Non-pigmented ciliary epithelial cell (primary cell): ENCODE results near the gene MCIDAS.

Experiments
- DNase-seq: peaks from one replicate; pipeline ENCODE4 v3.0.0-alpha.2; 2010; ENCODE audit warnings: low read depth

MCIDAS gene

DNA sequence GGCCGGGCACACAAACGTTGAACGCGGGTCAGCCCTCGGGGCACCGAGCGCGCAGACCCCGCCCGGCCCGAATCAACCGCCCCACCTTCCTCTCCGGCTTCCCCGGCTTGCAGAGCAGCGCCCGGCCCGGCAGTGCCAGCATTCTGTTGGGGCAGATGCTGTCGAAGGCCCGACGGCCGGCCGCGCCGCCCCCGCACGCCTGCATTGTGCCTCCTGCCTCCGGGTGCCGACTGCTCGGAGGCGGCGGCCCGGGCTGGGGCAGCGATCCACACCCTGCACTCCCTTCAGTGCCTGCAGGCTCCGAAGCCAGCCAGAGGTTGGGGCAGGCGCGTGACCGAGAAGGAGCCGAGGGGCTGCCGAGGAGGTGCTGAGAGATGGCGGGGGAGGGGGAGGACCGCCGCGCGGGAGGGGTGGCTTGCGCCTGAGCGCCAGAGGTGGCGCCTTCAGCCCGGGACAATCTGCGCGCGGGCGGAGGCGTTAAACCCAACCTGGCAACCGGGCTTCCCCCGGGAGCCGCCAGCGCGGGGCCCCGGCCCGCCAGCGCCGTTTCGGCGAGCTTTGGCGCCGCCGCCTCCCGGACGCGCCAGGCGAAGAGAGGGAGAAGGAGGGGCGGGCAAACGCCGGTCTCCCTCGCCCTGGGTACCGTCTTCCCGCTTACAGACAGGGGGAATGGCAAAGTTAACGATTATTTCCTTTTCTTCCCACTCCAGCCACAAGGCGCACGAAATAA lies at the start of gene MCIDAS:
Gene MCIDAS, minus strand, starts transcription at position 382 of the 730 bp plus-strand sequence. Its CDS starts 177 bp downstream, at position 205.
- DNase-seq, result no peak

DNA sequence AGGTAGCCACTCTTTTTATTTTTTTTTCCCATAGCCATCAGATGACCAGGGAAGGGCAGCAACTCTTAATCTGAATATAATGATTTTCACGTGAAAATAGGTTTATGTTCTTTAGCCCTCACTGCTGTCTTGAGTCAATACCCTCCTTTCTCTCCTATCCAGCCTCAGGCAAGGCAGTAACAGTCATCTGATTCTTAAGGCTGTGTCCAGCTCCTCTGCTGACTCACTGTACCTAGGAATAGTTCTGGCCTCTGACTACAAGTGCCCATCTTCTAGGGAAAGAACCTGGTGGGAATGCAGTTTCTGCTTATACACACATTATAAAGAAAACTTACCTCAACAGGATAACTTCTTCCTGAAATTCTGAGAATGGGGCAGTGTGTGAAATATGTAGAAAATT lies 49.7 kb upstream of the MCIDAS start:
- DNase-seq, result peak; percentile 24

DNA sequence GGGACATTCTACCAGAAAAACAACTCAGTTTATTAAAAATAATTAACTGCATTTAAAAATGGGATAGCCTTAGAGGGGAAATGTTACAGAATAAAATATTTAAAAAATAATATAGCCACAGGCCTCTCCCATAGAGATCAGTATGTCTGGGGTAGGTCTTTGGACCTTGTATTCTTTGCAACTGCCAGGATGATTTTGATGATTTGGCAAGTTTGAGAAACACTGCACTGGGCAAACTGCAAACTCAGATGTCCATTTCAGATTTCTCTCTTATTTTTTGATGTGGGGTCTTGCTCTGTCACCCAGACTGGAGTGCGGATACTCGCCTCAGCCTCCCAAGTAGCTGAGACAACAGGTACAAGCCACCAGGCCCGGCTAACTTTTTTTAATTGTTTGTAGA lies 31.2 kb upstream of the MCIDAS start:
- no peak for DNase-seq

DNA sequence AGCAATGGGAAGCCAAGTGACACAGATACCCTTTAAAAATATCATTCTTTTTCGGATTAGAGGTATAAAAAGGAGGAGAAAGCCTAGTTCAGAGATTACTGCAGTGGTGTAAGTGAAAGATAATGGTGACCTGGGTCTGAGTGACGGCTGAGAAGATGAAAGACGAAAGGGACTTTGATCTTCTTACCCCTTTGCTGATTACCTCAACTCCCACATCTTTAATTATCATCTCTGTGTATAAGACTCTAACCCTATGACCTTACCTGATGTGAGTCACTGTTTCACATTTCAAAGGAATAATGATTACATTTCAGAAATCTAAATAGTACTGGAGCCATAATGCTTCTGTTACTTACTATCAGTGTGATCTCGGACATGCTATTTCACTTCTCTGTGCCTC lies 27.7 kb upstream of the MCIDAS start:
- no peak for DNase-seq

DNA sequence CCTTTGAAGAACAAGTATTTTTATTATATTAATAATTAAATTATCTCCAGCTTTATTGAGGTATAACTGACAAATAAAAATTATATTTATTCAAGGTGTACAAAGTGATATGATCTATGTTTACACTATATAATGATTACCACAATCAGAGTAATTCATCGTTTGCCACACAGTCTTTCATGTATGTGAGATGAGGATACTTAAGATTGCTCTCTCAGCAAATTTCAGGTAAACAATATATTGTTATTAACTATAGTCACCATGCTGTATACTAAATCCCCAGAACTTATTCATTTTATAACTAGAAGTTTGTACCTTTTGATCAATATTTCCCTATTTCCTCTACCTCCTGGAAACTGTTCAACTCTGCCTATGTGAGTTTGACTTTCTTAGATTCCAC lies 22.9 kb upstream of the MCIDAS start:
- no peak for DNase-seq

DNA sequence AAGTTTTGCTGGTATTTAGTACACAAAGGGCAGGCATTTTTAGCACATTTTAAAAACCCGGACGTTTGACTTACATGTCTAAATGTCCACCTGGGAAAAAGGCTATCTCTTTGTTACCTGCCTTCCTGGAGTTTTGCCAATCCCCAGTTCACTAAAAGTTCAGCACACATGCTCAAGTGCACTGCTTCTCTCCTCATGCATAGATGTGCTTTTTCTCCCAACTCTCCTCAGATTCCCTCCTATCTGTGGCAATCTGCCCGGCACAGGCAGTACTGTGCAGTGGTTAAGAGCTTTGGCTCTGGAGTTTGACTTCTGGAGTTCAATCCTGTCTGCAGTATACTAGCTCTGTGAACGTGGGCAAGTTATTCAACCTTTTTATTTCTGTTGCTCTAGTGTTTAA lies 14.6 kb upstream of the MCIDAS start:
- no peak for DNase-seq

DNA sequence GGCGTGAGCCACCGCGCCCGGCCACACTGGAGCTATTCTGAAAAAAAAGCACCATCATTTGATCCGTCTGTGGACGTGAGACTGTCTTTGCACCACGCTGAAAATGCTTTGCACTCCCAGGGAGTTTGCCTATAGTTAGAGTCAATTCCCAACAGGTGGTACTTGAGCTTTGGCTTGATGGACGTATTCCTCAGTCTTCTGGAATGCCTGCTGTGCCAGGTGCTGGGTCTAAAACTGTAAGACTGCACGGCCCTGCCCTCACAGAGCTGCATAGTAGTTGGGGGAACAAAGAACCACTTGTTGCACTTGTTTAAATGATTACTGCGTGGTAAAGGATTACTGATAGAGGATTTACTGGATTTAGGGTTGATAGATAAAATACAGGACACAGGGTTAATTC lies 9.7 kb upstream of the MCIDAS start:
- no peak for DNase-seq

DNA sequence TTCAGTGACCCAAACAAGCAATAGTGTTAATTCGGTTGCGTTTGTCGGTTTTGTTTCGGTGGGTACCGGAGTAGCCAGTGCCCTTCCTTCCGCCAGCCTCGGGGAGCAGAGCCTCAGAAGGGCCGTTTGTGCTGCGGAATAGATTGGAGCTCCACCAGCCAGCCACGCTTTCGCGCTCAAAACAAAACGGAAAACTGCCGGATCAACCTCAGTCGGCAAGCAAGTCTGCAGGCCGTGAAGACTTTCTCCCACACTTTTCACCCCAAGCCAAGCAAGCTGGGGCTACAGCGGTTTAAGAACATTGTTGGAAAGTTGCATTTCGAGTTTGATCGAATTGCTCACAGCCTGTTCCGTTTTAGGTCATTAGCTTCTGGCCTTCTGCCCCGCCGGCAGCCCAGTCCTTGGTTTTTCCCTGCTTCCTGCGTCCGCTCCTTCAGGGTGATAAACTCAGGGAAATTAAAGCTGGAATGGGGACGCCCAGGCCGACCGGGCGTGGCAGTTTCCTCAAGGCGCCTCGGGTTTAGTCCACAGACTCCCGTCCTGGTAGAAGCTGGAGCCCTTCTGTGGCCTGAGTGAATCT lies 7.1 kb upstream of the MCIDAS start:
- DNase-seq, result no peak

DNA sequence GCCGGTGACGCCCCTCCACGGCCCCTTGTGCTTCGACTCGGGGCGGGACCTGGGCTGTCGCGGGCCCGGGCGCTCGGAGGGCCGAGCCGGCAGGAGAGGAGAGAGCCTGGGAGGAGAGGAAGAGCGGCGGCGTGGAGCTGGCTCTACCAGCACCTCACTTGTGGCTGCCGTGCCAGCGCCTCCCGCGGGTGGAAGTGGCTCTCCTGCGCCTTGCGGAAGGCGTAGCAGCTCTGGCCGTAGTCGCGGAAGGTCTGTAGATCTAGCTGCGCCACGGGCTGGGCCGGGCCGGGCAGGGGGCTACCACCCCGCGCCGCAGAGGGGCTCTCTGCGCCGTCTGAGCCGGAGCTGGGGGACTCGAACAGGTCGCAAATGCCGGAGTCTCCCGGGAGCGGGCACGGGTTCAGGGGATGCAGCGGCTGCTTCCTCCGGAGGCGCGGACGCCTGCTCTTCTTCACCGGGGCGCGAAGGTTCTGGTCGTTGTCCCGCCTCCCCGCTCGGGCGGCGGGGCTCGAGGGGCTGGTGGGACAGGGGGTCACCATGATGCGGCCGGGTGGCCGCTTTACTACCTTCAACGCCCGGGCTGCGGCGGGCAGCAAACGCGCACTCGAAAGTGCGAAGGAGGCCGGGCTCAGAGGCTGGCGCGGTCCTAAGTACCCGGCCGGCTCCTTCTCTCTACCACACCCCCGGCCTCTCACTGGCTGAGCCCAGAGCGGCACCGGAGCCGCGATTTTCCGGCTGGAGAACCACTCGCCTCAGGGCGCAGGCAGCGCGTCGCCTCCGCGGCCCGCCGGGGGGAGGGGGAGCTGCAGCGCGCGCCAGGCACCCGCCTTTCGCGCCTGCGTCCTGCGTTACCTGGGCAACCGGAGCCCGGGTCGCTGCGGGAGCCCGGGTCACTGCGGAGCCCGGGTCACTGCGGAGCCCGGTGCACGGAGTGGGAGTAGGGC lies 6.1 kb upstream of the MCIDAS start, which contains the start of gene CCNO:
Gene CCNO, minus strand, starts transcription at position 624 of the 944 bp plus-strand sequence. Its CDS starts 85 bp downstream, at position 539.
- DNase-seq, result peak; percentile 35

DNA sequence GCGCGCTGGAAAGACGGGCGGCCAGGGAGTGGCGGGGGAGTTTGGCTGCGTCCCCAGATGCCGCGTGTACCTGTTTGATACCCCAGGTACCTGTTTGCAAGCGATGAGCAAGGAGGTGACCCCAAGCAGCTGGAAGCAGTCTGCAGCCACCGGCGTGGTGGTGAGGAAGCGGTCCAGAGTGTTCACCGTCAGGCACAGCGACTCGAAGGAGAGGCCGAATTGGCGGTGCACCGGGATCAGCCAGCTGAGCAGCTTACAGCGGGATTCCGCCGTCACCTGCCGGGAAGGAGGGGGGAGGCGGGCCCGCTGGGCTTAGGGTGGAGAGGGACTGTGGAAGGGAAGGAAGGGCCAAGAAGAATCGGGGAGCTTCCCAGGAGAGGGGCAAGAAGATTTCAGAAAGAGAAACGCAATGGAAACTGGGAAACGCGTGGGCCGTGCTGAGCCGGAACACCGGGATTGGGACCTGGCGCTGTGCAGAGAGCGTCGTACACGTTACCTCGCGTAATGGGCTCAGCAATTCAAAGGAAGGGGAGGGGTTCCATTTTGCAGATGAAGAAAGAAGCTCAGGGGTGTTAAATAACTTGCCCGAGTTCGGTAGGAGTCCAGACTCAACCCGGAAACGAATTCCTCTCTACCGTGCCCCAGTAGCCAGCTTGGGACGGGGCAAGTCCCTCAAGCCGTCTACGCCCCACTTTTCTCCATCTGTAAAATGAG lies 5.3 kb upstream of the MCIDAS start:
- no peak for DNase-seq

DNA sequence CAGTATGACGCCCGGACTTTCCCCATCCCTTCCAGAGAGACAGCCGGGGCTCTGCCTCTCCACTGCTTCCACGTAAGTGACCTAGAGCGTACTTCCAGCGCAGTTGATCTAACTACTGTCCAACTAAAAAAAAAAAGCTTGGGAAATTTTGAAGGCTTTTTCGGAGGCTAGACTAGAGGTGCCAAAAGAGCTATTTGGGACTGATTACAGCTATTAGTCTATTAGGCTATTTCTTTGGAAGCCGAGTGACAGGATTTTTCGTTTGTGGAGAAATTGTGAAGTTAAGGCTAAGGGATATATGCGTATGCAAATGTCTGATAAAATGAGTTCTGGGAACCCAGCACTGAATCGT lies 4.8 kb upstream of the MCIDAS start:
- no peak for DNase-seq

DNA sequence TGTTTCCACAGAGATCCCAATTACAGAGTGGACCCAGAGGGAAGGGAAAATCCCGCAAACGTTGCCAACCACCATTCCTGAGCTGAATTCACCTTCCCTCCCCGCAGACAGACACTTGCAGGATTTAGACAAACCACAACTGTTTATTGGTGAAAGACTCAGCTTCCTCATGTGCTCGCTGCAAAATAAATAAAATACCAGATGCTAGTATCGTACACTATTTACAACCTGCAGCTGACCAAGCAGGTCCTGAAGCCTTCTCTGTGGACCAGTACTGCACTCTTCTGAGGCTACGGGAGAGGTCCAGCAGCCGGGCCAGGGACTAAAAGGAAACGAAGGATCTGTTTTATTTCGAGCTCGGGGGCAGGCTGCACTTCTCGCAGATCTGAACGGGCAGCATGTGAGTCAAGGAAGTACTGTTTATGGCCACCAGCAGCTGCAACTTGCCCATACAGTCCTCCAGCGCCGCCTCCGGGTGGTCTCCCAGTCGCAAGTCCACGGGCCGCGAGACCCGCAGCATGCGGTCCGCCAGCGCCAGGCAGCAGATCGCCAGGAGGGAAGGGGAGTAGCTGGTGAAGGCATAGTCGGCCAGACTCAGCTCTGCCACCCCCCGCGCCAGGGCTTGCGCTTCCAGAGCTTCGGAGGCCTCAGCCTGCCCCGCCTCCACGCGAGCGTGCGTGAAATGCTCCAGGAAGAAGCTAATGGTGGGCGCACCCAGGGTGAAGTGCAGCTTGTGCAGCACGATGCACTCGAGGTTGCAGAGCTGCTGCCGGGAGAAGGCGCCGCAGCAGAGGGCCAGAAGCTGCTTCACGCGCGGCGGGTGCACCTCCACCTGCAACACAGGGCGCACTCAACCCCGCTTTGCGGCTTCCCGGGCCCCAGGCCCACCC lies 4.2 kb upstream of the MCIDAS start:
- no peak for DNase-seq

DNA sequence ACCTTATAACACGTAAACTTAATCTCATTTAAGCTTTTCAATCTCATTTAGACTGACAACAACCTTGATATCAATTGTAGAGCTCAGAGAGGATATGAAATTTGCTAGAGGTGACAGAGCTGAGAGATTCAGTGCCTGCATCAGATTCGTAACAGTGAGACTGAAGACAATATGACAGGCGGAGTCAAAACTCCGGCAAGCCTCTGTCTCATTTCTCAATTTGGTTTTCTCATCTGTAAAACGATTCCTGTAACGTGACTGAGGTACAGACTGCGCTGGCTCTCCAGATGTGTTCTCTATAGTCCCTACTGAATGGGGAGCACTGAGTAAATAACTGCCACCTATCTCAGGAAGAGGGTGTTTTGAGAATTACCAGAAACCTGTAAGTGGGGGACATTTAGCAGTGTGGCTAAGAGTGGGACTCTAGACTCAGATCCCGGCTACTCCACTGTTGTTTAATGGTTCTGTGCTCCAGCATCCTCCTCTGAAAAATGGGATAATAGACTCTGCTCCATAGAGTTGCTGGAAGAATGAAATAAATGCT lies 3.0 kb upstream of the MCIDAS start:
- DNase-seq, result no peak

DNA sequence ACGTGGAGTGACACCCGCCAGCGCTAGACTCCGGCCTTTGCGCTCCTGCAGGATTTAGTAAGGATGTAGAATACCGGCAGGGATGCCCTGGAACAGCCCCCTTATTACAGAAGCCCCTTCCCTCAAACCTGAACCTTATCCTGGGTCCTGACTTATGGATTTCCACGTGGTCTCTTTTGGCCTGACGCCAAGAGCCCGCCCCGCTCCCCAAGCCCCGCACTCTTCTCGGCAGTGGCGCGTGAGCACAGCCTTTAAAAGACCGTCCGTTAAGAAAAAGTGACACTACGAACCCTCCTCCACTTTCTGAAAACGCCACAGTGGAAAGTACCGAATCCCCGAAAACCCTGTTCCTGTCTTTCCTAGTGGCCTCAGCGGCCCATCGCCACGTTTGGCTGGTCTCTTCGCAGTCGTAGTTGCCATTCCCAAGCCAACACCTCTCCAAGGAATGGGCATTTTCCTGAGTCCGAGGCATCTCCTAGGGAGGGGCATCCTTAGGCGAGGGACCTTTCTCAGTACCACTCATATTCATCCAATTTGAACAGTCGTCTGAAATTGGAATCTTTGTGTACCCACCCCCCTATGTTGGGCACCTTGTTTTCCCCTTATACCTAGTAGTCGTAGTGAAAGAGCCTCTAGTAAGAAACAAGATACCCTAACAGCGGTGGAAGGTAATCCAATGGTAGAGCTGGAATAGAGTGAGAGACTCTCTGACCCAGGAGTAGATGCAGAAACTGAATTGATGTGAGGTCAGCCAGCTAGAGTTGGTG lies 732 bp upstream of the MCIDAS start:
- no peak for DNase-seq

DNA sequence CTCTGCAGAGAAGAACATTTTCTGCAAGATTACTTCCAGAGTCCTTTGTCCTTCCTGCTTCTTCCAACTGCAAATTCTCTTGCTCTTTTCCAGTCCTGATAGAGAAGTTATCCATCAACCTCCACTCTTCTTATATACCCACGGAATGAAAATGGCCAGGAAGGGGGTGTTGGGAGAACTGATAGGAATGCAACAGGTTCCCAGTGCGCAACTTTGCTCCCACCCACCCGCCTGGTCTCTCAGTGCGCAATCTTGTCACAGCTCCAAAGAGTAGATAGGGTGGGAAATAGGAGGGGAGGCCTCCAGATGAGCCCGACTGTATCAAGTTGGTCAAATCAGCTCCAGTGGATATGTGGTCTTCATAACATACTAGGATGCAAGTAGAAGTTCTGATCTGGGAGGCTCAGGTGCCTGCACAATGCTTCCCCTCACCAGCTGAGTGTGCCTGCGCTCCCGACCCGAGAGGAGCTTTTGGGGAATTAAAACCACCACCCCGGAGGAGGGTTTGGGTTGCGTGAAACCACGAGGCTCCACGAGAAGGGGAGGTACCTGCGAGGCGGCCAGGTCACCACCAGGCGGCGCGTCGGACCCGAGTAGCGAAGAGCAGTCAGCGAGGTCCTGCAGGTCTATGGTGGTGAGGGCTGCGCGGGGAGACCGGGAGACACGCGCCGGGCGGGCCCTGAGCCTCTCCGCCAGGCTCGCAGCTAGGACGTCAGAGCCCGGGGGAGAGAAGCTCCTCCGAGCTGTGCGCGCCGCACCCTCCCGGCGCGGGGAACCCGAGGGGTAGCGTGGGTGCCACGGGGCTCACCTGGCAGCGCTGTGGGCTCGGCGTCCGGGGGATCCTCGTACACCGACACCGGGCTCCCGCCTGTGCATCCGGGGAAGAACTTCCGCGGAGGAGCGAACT lies 835 bp downstream of the MCIDAS start:
- no peak for DNase-seq

DNA sequence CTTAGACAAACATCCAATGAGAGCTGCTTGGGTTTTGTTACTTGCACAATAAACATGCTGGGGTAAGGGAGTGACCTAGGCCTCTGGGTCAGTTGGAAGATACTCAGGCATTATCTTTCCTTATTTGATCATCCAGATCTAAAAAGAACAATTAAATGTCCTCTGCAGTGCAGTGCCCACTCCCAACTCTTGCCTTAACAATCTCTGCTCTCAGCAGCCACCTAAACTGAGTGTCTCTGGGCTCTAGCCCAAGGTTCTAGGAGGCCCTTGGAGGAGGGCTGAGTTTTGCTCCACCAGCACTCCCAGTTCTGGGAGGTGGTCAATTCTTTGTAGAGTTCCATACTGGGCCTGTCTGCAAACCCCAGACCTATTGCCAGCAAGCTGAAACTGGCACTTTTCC lies 1.8 kb downstream of the MCIDAS start:
- no peak for DNase-seq

DNA sequence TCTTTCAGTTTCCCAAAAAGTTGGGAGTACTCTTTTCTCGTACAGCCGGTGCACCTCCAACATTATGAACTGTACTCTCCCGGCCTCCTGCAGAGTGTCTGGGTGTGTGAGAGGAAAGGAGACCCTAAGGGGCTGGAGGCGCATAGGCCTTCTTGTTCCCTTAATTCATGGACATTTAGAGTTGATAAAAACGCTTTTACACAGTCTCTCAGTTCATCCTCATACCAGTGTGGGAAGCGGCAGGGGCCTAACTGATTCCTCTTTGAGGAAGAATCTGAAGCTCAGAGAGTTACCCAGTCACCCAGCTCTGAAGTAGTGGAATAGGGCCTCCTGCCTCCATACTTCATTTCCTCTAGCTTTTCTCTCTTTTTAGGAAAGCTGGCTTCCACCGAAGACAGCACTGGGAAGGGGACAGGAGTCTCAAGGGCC lies 3.3 kb downstream of the MCIDAS start:
- DNase-seq, result no peak

DNA sequence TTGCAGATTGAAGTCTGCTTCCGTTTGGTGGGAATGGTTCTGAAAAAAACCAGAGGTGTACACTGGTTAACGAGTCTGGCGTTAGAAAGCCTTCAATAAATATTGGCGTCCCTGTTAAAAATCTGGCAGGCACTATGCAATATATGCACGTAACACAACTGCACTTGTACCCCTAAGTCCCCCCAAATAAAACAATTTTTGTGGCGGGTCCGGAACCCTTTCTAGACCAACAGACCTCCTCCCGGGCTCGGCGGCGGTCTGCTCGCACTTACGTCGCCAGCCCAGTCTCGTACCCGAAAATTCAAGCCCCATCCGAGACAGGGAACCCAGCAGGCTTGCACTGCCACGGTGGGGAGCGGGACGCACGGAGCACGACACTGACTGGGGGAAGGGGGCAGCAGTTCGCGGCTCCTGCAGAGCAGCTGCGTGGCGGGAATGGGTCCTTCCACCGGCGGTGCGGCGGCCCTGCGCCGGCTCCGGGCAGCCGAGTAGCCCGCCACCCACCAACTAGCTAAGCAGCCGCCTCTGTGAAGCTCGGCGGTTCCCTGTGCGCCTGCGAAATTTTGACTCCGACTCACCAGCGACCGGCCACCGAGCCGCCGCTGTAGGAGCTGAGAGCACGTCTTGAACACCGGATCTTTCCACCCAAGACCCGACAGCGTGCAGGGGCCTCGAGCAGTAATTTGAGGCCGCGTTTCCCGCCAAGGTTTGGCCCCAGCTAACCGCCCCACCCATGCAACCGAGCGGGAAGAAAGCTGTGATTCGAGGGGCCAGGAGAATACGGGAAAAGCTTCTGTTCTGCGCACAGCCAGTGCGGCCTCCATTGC lies 3.9 kb downstream of the MCIDAS start:
- no peak for DNase-seq
